Natural killer cell treated with Interleukin-12 subunit alpha and Interleukin-12 subunit beta and Interleukin-15 and Interleukin-18, amount 100 ng/mL, for 72 hours (primary cell): Measurements from ENCODE around the gene NKPD1. TPM values are rescaled to one million over a fixed set of nuclear protein-coding genes. Genes with fewer than 3 reads are reported as not detected.
A peak's percentile ranks its signal among the peaks of the same experiment; 100 is the strongest.

Experiments
- ATAC-seq, 2 donors: fragments of 150-1000 bp; cut with Tn5 transposase in 1 of 2; sonication (Bioruptor Pico), chemical (Tn5 transposase) in 1 of 2; 2 replicates each; pipeline ENCODE4 v1.10.0; 2021
- DNase-seq: peaks from one replicate; pipeline ENCODE4 v3.0.0; 2022; ENCODE audit warnings: low spot score
- H3K27ac Mint-ChIP-seq, 2 donors: 1 replicate in 1 of 2; 2 replicates in 1 of 2; pipeline ENCODE4 v1.8.0; 2022; ENCODE audit warnings: mixed read lengths in 2 of 2, mild to moderate bottlenecking in 1 of 2, moderate library complexity in 1 of 2
- H3K27me3 Mint-ChIP-seq, 2 donors: 1 replicate in 1 of 2; 2 replicates in 1 of 2; pipeline ENCODE4 v1.8.0; 2022; ENCODE audit warnings: mixed read lengths in 2 of 2
- H3K36me3 Mint-ChIP-seq: one replicate; pipeline ENCODE4 v1.8.0; 2022; ENCODE audit warnings: mixed read lengths
- H3K4me1 Mint-ChIP-seq, 2 donors: 1 replicate in 1 of 2; 2 replicates in 1 of 2; pipeline ENCODE4 v1.8.0; 2022; ENCODE audit warnings: low read depth in 2 of 2, mixed read lengths in 2 of 2, mild to moderate bottlenecking in 1 of 2
- H3K4me3 Mint-ChIP-seq: one replicate; pipeline ENCODE4 v1.8.0; 2022; ENCODE audit warnings: mixed read lengths
- H3K9me3 Mint-ChIP-seq: 2 replicates; pipeline ENCODE4 v1.8.0; 2022; ENCODE audit warnings: mixed read lengths
- total RNA-seq, 2 donors: library from RNA; stranded (reverse); gene quantifications; one replicate each; pipeline ENCODE4 v1.2.3, GENCODE V29; 2022

The NKPD1 gene
- total RNA-seq, 2 donors from 2014 or later: 0.14 to 0.22 TPM

- Mint-ChIP-seq H3K4me1 (peaks cover 0 to 4% of the 10 kb centered on the region in 2 donors), H3K4me3 (no peak overlapping the region), H3K9me3 (no peaks in the 10 kb centered on the region), H3K36me3 (no peaks in the 10 kb centered on the region), H3K27ac (no peak overlapping the region), H3K27me3 (no peaks in the 10 kb centered on the region)
- DNase-seq (no peak), ATAC-seq (no peak)
Observed at GRCh38 chr19:45145270-45146189, 15.3 kb downstream of the NKPD1 start.

- DNase-seq (no peak), ATAC-seq (no peak)
- Mint-ChIP-seq H3K27ac (no peak overlapping the region), H3K4me1 (peaks cover 0 to 4% of the 10 kb centered on the region in 2 donors), H3K27me3 (no peaks in the 10 kb centered on the region), H3K4me3 (no peak overlapping the region), H3K9me3 (no peaks in the 10 kb centered on the region), H3K36me3 (no peaks in the 10 kb centered on the region)
Observed at GRCh38 chr19:45144431-45145269, 16.1 kb downstream of the NKPD1 start.

- H3K4me3 Mint-ChIP-seq: no peak overlapping the region
- no peak for DNase-seq
- no peak overlapping the region for H3K27ac Mint-ChIP-seq
- H3K36me3 Mint-ChIP-seq: no peaks in the 10 kb centered on the region
- H3K9me3 Mint-ChIP-seq: no peaks in the 10 kb centered on the region
- peaks cover 0 to 8% of the 10 kb centered on the region in 2 donors for H3K4me1 Mint-ChIP-seq
- no peak for ATAC-seq
- H3K27me3 Mint-ChIP-seq: no peaks in the 10 kb centered on the region
Observed at GRCh38 chr19:45142726-45143110, 18.1 kb downstream of the NKPD1 start.

GRCh38 chr19:45142016-45142725 is 18.6 kb downstream of the NKPD1 start:
- ATAC-seq (no peak), DNase-seq (no peak)
- peaks cover 0 to 12% of the 10 kb centered on the region in 2 donors for H3K4me1 Mint-ChIP-seq
- H3K36me3 Mint-ChIP-seq: no peaks in the 10 kb centered on the region
- no peaks in the 10 kb centered on the region for H3K27me3 Mint-ChIP-seq
- H3K4me3 Mint-ChIP-seq: no peak overlapping the region
- no peaks in the 10 kb centered on the region for H3K9me3 Mint-ChIP-seq
- H3K27ac Mint-ChIP-seq: no peak overlapping the region

GRCh38 chr19:45141203-45141900 is 19.4 kb downstream of the NKPD1 start:
- no peaks in the 10 kb centered on the region for H3K9me3 Mint-ChIP-seq
- DNase-seq (no peak), ATAC-seq (no peak)
- H3K4me1 Mint-ChIP-seq: peaks cover 0 to 14% of the 10 kb centered on the region in 2 donors
- H3K4me3 Mint-ChIP-seq: no peak overlapping the region
- no peaks in the 10 kb centered on the region for H3K27me3 Mint-ChIP-seq
- no peaks in the 10 kb centered on the region for H3K36me3 Mint-ChIP-seq
- no peak overlapping the region for H3K27ac Mint-ChIP-seq

- no peak overlapping the region for H3K4me3 Mint-ChIP-seq
- H3K36me3 Mint-ChIP-seq: no peaks in the 10 kb centered on the region
- H3K27me3 Mint-ChIP-seq: no peaks in the 10 kb centered on the region
- no peaks in the 10 kb centered on the region for H3K9me3 Mint-ChIP-seq
- ATAC-seq: no peak
- DNase-seq: no peak
- no peak overlapping the region for H3K27ac Mint-ChIP-seq
- H3K4me1 Mint-ChIP-seq: peaks cover 0 to 14% of the 10 kb centered on the region in 2 donors
Observed at GRCh38 chr19:45140533-45140932, 20.2 kb downstream of the NKPD1 start.

GRCh38 chr19:45140144-45140503 is 20.7 kb downstream of the NKPD1 start:
- H3K4me3 Mint-ChIP-seq: no peak overlapping the region
- no peak overlapping the region for H3K27ac Mint-ChIP-seq
- no peaks in the 10 kb centered on the region for H3K9me3 Mint-ChIP-seq
- ATAC-seq (no peak), DNase-seq (no peak)
- no peaks in the 10 kb centered on the region for H3K36me3 Mint-ChIP-seq
- peaks cover 0 to 14% of the 10 kb centered on the region in 2 donors for H3K4me1 Mint-ChIP-seq
- H3K27me3 Mint-ChIP-seq: no peaks in the 10 kb centered on the region

GRCh38 chr19:45139286-45140143 is 21.3 kb downstream of the NKPD1 start:
- Mint-ChIP-seq H3K9me3 (no peaks in the 10 kb centered on the region), H3K27me3 (no peaks in the 10 kb centered on the region), H3K4me1 (peaks cover 0 to 17% of the 10 kb centered on the region in 2 donors), H3K4me3 (no peak overlapping the region), H3K27ac (no peak overlapping the region), H3K36me3 (no peaks in the 10 kb centered on the region)
- no peak for DNase-seq
- no peak for ATAC-seq

- H3K9me3 Mint-ChIP-seq: no peaks in the 10 kb centered on the region
- no peak for ATAC-seq
- no peak for DNase-seq
- H3K27me3 Mint-ChIP-seq: no peaks in the 10 kb centered on the region
- H3K36me3 Mint-ChIP-seq: no peaks in the 10 kb centered on the region
- H3K27ac Mint-ChIP-seq: peak overlapping the region in 1 of 2 donors; percentile 47
- H3K4me1 Mint-ChIP-seq: peaks cover 10 to 26% of the 10 kb centered on the region in 2 donors
- no peak overlapping the region for H3K4me3 Mint-ChIP-seq
Observed at GRCh38 chr19:45138303-45138751, 22.5 kb downstream of the NKPD1 start.

- ATAC-seq: no peak
- Mint-ChIP-seq H3K9me3 (no peaks in the 10 kb centered on the region), H3K4me3 (no peak overlapping the region), H3K36me3 (no peaks in the 10 kb centered on the region), H3K27ac (peak overlapping the region in 1 of 2 donors; percentile 47), H3K27me3 (no peaks in the 10 kb centered on the region), H3K4me1 (peaks cover 10 to 22% of the 10 kb centered on the region in 2 donors)
- DNase-seq: no peak
Observed at GRCh38 chr19:45137179-45137761, 23.5 kb downstream of the NKPD1 start.

- Mint-ChIP-seq H3K36me3 (no peaks in the 10 kb centered on the region), H3K4me3 (no peak overlapping the region)
Observed at GRCh38 chr19:45136507-45137178, 24.1 kb downstream of the NKPD1 start.

More at GRCh38 chr19:45136507-45137178, 24.1 kb downstream of the NKPD1 start:
- Mint-ChIP-seq H3K4me1 (peaks cover 10 to 22% of the 10 kb centered on the region in 2 donors), H3K27me3 (no peaks in the 10 kb centered on the region), H3K27ac (peak overlapping the region in 1 of 2 donors; percentile 47), H3K9me3 (no peaks in the 10 kb centered on the region)
- ATAC-seq (no peak), DNase-seq (no peak)
